ENCODE results near the gene ZNF652. TPM values are rescaled to one million over a fixed set of nuclear protein-coding genes. Genes with fewer than 3 reads are reported as not detected.
A peak's percentile ranks its signal among the peaks of the same experiment; 100 is the strongest.
"Not testable (repeated sequence)": the region's sequence is repeated elsewhere in the genome, so short reads cannot be mapped to it uniquely, and the experiment has no call there.

Gene ZNF652
- polyA plus RNA-seq (ENCODE audit: insufficient read length in 10 of 10) = 10 to 100 TPM; 14.9 to 22.2 (median 16.7) TPM
- long read RNA-seq, donor 1, full-length matches to known transcripts = 1 of 8 reads
- long read RNA-seq, donor 1, partial matches to known transcripts = 7 of 8 reads
- long read RNA-seq, donor 1, other reads (novel, unspliced or antisense) = 0 of 8 reads
- long read RNA-seq, donor 2 = 0 reads
- long read RNA-seq, donor 3 = 0 reads
- long read RNA-seq, donor 4, full-length matches to known transcripts = 1 of 6 reads
- long read RNA-seq, donor 4, partial matches to known transcripts = 5 of 6 reads
- long read RNA-seq, donor 4, other reads (novel, unspliced or antisense) = 0 of 6 reads
- long read RNA-seq, donor 5, partial matches to known transcripts = 5 of 5 reads
- long read RNA-seq, donor 5, other reads (novel, unspliced or antisense) = 0 of 5 reads
- long read RNA-seq, donor 6, full-length matches to known transcripts = 1 of 1 reads
- long read RNA-seq, donor 6, partial matches to known transcripts = 0 of 1 reads
- long read RNA-seq, donor 6, other reads (novel, unspliced or antisense) = 0 of 1 reads
- long read RNA-seq, donor 7, full-length matches to known transcripts = 1 of 1 reads
- long read RNA-seq, donor 7, partial matches to known transcripts = 0 of 1 reads
- long read RNA-seq, donor 7, other reads (novel, unspliced or antisense) = 0 of 1 reads
- long read RNA-seq, donor 8, full-length matches to known transcripts = 1 of 1 reads
- long read RNA-seq, donor 8, partial matches to known transcripts = 0 of 1 reads
- long read RNA-seq, donor 8, other reads (novel, unspliced or antisense) = 0 of 1 reads
- long read RNA-seq, donor 9 = 0 reads

DNA sequence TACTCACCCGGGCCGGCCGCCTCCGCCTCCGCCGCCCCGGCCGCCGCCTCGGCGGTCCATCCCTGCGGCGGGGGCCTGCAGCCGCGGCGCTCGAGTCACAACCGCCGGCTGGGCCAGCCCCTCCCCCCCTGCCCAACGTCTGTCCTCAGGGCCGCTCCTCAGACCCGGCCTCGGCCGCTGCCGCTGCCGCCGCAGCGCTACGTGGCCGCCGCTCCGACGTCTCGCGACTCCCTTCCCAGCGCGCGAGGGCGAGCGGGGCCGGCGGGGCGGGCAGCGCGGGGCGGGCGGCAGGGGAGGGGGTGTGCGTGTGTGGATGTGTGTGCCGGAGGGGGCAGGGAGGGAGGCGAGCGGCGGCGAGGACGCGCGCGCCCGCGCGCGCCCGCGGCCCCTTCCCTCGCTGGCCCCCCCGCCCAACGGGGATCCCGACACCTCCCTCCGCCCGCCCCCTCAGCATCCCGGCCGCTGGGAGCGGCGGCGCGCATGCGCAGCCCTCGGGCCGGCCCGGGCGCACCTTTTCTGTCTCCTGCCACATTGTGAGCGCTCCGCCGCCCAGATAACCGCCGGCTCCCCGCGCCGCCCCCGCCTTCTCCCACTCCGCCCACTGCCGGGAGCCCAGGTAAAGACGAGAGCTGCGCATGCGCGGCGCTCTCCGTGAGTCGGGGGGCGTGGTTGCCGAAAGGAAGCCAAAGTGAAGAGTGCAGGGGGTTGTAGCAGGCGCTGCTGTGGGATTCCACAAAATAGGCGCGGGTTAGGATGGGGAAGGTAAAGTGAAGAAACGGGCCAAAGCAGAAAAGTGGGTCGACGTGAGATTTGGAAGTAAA is at the start of gene ZNF652:
Gene ZNF652, minus strand, starts transcription at position 349 of the 821 bp plus-strand sequence. CDS start 44,525 bp downstream, outside the sequence.
- peak; percentile 89 to 95 (median 94) for DNase-seq

DNA sequence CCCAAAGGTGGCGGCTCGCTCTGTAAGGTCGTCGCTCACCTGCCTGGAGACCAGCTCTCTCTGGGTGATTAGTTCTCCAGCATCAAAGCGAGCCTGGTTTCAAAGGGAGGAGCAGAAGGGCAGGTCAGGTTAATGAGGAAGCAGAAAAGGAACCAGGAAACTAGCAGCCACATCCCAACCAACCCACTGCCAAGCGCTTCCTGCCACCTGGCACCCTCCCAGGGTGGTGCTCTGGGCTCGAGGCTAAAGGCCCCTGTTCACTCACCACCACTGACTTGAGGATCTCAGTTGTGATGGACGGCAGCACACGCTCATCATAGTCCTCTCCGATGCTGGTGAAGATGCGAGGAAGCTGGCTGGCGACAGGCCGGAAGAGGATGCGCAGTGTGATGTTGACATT is 47.0 kb upstream of the ZNF652 start:
- no peak for DNase-seq

DNA sequence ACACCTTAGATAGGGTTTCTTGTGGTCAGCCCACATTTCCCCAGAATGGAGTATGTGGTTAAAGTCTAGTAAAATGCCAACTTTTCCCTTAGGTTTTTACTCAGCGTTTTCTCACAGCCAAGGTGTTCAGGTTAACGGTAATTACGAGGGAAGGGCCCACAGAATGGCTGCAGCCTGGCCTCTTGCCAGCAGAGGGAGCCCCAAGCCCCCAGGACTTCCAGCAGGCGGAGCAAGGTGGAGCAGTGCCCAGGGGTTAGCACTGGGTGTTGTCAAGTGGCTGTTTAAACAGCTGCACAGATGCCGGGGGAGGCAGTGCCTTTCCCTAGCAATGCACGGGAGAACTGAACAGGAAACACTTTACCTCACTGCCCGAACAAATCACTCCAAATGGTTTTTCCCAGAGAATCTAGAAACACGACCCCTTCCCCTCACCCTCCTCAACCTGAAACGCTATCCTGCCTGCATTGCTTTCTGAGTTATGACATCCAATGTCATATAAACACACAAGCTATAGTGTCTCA is 46.0 kb upstream of the ZNF652 start:
- DNase-seq = peak; percentile 41 to 82 (median 71)

DNA sequence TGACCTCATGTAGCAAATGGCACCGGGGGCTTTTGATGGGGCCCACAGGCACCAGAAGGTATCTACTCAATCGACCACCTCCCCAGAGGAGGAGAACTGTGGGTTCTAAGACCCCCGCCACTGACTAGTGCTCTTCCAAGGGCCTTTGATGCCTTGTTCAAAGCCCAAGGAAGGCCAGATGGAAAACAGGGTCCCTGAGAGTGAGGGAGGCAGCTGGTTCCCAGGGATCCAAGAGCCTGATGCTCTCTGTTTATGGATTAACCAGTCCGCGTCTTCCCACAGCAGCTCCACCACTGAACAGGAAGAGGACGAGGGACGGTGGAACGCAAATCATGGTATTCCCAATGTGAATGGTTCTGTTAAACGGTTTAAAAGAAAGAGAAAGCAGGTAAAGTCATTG is 45.0 kb upstream of the ZNF652 start:
- DNase-seq = no peak

DNA sequence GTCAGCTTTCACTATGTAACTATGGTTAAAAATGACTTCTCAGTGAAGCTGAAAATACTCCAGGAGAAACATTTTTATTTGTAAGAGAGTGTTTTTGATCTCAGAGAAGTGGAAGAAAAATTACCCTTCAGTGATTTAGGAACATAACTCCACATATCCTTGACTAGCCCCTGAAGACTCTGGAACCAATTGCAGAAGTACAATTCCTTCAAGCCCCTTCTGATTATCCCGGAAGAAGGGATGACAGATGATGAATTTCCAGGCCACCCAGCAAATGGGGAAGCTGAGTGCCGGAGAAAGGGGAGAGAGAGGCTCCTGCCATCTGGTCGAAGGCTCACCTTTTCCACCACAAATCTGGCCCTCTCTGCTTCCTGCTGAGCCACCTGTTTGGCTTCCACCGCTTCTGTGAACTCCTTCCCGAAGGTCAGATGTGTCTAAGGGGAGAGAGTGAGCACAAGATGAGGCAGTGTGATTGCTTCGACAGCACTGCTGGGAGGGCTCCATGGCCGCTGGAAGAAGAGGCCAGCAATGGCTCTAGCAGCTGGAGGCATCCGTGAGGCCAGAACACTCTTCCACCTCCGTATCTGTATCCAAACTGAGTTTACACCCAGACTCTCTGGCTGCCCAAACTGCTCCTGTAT is 44.5 kb upstream of the ZNF652 start:
- peak in 2 of 3 donors; percentile 59 to 86 for DNase-seq

DNA sequence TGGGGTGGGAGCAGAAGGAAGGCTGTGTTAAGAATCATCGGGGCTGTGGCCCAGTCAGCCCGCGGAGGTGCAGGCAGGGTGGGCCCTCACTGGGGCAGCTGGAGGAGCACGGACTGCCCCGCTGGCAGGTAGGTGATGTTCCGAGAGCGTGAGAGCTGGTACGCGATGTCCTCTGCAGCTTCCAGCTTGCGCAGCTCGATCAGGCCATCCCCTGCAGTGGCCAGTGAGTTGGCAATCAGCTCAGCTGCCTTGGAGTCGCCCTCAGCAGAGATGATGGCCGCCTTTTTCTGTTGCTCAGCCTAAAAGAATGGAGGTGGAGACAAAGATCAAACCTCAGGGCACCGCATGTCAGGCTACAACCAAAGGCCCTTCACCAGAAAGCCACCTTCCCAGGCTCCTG is 42.9 kb upstream of the ZNF652 start:
- no peak for DNase-seq

DNA sequence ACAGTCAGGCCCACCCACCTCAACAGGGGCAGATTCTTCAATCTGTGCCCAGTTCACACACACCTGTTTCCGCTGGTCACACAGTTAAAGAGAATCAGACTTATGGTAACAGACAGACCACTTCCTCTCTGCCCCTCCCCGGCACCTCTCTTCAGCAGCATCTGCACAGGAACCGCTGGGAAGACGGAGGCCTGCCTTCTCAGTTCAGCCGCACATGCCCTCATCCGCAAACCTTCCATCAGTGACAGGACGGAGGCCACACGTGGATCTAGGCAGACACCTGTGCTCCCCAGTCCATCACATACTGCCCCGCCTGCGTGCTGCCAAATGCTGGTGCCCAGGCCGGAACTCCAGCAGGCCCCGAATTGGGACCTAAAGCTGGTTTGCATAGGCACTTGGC is 42.3 kb upstream of the ZNF652 start:
- DNase-seq = no peak

DNA sequence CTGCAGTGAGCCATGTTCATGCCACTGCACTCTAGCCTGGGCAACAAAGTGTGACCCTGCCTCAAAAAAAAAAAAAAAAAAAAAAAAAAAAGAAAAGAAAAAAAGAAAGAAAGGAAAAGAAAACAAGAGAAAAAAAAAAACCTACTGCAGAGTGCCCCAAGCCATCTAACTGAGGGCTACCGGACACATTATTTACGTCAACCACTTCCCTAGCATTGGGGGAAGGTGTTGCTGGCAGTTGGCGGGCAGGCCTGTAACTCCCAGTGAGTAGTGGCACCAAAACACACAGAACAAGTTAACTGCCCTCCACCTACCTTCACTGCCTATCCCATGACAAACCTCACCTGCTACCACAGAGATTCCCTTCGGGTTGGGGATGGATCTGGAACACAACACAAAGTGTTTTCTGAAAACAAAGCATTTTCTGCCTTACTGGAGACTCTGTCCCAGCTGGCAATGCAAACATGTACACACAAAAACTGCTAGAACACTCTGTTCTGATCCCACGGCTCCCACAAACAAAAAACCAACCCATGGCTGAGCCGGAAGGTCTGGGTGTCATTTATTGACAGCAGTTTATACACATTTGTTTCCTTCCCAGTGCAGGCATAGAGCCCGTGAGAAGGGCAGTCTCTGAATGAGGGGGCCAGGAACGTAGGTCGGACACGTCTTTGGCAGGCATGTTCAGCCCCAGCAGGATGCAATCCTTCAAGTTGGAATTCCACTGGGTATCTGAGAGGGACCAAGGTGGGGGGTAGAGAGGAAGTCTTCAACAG is 41.7 kb upstream of the ZNF652 start:
- peak in 1 of 3 donors; percentile 28 for DNase-seq

DNA sequence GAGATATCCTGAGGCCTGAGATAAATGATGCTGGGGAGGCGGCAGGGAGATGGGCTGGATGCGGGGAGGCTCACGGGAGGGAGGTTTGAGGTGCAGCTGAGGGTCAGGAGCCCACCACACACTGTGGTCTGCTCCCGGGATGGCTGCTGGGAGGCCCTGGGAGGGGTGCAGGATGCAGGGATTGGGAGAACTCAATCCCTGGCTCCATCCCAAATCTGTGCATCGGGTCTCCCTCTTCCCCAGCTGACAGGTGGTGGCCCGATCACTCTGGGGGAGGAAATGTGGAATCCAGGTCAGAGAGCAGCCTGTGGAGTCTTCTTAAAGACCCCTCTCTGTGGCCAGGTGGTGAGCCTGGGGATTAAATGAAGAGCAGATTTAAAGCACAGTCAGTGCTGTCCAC is 40.7 kb upstream of the ZNF652 start:
- peak in 1 of 3 donors; percentile 78 for DNase-seq

DNA sequence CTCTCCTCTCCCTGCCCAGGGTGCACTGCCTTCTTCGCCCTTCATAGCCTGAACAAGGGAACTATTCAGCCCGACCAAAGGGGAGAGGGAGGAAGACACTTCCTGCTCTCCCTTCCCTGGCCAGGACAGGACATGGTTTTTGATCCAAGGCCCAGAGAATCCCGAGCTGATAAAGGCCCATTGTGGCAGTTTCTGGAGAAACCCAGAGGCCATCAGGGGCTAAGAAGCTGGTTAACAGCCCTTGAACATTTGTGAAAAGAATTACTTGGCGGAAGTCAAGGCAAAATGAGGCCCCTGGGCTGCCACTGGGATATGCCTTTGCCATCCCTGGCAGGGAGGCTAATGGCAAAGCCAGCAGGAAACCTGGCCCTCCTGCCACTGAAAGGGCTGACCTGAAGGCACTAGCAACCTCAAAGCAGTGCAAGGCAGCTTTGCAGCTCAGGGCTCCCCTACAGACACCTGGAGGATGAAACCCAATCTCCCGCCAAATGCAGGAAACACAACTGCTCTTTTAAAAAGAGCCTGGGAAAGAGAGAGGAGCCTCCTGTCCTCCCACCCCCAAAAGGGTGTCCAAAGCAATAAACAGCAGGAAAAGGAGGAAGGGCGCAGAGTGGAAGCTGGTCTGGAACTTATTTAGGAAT is 40.0 kb upstream of the ZNF652 start:
- DNase-seq = no peak

DNA sequence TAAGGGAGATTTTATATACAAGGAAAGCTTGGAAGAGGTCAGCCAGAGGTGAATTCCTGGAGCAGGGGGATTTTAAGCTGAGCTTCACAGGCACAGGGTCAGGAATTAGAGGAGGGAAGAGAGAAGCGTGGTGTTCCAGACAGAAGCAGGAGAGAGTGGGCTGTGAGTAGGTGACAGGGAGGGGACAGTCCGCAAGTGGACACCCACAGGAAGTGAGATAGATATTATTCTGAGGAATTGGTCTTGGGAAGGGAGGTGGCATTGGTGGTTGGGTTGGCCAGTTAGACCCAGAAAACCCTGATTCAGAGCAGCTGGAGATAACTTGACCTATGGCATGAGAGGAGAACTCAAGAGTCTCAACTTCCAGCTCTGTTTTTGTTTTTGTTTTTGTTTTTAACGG is 37.9 kb upstream of the ZNF652 start:
- no peak for DNase-seq

DNA sequence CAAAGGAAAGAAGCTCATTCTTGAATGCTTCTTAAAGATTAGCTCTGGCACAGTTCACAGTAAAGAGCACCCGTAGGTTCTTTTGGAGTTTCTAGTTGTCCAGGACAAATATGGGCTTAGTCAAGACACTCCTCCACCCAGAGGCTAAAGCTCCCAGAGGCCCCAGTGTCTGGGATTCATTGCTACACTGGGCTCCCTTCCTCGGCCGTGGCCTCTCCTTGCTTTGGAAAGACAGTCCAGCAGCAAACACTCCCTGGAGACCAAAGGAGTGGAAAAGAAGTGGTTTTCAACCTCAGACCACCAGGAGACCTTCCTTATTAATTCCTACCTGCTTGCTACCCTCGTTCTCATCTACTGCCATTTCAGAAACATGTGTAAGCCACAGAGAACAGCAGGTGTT is 35.5 kb upstream of the ZNF652 start:
- DNase-seq = no peak

DNA sequence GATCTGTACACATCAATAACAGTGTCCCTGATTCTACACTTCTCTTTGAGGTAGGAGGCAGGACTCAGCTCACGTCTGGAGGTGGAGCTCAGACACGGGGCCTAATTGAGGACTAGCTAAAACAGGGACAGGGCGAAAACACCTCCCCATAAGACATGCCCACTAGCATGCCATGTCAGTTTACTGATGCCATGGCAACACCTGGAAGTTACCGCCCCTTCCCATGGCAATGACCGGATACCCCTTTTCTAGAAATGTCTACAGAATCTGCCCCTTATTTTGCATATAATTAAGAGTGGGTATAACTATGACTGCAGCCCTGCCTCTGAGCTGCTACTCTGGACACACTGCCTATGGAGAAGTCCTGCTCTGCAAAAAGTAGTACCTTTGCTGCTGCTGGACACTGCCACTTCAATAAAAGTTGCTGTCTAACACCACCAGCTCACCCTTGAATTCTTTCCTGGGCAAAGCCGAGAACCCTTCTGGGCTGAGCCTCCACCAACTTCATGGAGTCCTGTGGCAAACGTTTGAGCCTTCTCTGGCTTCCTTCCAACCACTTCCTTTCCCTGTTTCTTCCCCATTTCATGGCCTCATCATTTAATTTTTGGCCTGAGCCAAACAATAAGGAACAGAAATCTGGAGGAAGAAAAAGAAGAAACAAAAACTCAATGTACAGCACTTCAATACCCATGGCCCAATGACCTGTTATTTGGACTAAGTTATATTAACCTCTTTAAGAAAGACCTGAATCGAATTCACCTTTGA is 31.6 kb upstream of the ZNF652 start:
- DNase-seq = peak in 1 of 3 donors; percentile 37

DNA sequence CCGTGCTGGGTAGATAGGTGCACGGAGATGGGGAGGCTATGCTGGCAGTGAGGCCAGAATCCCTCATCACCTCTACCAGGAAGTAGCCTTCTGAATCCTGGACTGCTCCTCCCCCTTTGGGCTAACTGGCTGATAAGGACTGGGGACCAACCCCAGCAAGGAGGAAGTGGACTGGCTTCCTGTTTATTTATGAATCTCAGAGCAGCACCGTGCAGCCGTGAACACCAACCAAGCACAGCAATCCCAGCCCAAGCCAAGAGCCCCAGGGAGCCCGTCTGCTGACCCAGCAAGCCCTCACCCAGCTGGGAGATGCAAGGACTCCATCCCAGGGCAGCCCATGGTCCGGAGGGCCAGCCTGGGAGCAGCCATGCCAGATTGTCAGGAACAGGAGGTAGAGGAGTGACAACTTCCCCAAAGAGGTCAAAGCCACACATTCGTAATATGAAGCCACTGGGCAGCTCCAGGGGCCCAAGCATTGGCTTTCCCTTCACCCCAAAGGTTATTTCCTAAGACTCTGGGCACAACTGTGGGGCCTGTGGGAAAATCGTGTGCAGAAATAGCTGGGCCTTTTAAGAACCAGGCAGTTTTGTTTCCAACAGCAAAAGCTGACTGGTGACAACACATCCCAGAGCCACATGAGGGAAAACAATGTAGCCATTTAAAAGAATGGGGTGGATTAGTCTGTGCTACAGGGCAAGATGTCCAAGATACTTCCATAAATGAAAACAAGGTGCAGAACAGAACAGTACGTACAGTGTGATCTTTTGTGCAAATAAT is 28.7 kb upstream of the ZNF652 start:
- DNase-seq = peak in 1 of 3 donors; percentile 47

DNA sequence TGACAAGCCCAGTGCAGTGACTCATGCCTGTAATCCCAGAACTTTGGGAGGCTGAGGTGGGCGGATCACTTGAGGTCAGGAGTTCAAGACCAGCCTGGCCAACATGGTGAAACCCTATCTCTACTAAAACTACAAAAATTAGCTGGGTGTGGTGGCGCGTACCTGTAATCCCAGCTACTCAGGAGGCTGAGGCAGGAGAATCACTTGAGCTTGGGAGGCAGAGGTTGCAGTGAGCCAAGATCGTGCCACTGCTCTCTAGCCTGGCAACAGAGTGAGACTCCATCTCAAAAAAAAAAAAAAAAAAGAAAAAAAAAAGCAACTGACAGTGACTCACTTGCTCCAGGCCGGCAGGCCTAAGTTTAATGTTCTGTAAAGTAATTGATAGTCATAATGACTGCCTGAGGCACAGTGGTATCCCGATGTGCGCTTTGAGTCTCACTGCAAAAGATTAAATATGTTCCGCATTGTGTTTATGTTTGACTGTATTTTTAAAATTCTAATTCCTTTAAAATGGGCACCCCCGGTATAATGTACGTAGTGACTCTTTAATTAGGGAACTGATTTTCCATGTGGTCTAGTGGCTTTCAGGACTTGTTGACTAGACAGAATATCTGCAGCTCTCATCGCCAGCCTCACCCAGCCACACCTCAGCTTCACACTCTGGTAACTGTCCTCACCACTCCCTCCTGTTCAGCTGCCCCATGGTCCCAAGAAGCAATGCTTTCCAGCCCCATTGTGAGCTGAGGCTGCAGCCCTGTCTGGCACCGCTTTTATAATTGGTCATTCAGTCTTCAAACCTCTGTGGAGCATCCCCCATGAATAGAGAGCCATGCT is 27.7 kb upstream of the ZNF652 start:
- not testable (repeated sequence) for DNase-seq

DNA sequence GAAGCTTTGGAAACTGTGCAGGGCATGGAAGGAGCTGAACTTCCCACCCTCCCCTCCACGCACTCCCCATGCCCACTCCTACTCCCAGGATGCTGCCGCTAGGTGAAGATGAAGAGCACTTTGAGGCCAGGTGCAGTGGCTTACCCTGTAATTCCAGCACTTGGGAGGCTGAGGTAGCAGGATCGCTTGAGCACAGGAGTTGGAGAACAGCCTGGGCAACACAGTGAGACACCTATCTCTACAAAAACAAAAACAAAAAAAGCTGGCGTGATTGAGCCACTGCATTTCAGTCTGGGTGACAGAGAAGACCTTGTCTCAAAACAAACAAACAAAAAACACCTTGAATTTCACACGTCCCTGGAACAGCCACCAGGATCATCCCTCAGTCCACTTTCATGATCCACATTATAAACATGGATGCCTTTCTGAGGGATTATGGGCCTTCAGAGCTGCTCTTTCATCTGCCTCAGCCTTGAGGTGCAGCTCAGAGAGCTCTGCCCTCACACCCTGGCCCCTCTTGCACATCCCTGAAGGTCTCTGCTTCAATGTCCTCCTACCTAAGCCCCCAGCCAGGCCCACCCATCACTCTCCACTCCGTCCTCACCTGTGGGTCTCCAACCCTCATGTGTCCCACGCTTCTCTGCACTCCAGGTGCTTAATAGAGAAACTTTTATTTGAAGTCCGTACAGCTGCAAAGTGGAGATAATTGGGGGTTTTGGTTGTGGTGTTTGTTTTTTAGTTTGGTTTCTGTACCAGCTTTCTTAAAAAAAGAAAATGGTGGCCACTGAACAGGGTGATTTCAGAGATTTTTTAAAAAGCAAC is 26.9 kb upstream of the ZNF652 start:
- no peak for DNase-seq

Data from muscle of back (tissue), 13 donors.